HG02642 (cell line): Measurements from ENCODE around the gene GNB5.
A peak's percentile ranks its signal among the peaks of the same experiment; 100 is the strongest.

ENCODE experiments used
- ATAC-seq: cut with Tn5 transposase; IDR thresholded peaks from one replicate; pipeline ENCODE4 v1.9.1; 2021; ENCODE audit warnings: mild to moderate bottlenecking; ENCODE audit not compliant: unreplicated experiment, poor library complexity

Gene GNB5

GRCh38 chr15:52118969-52119749 lies 72.0 kb downstream of the GNB5 start:
- ATAC-seq, result no peak

- ATAC-seq, result no peak
These were observed 73.6 kb downstream of the GNB5 start for GRCh38 chr15:52117549-52117948.

GRCh38 chr15:52115598-52116427 lies 75.4 kb downstream of the GNB5 start:
- ATAC-seq, result no peak

- ATAC-seq, result no peak
These were observed 76.7 kb downstream of the GNB5 start for GRCh38 chr15:52114261-52115055.

GRCh38 chr15:52113708-52114107 lies 77.5 kb downstream of the GNB5 start:
- ATAC-seq, result no peak

GRCh38 chr15:52113235-52113634 lies 78.0 kb downstream of the GNB5 start:
- ATAC-seq, result no peak

GRCh38 chr15:52112203-52112750 lies 78.9 kb downstream of the GNB5 start:
- peak; percentile 35 for ATAC-seq

- ATAC-seq, result no peak
These were observed 79.5 kb downstream of the GNB5 start for GRCh38 chr15:52111517-52112202.

GRCh38 chr15:52109559-52110451 lies 81.4 kb downstream of the GNB5 start:
- peak; percentile 51 for ATAC-seq

- ATAC-seq, result no peak
These were observed 84.0 kb downstream of the GNB5 start for GRCh38 chr15:52107238-52107637.

GRCh38 chr15:52106641-52107040 lies 84.6 kb downstream of the GNB5 start:
- no peak for ATAC-seq

GRCh38 chr15:52105846-52106245 lies 85.3 kb downstream of the GNB5 start:
- no peak for ATAC-seq

GRCh38 chr15:52104532-52105004 lies 86.6 kb downstream of the GNB5 start:
- ATAC-seq, result no peak

- peak; percentile 63 for ATAC-seq
These were observed 87.7 kb downstream of the GNB5 start for GRCh38 chr15:52103217-52104207.

GRCh38 chr15:52102463-52102862 lies 88.7 kb downstream of the GNB5 start:
- ATAC-seq, result no peak

GRCh38 chr15:52101542-52102323 lies 89.5 kb downstream of the GNB5 start:
- no peak for ATAC-seq
